ENCODE data around the gene TMEM250.
"Not testable (repeated sequence)": the region's sequence is repeated elsewhere in the genome, so short reads cannot be mapped to it uniquely, and the experiment has no call there.

TMEM250 gene

DNA sequence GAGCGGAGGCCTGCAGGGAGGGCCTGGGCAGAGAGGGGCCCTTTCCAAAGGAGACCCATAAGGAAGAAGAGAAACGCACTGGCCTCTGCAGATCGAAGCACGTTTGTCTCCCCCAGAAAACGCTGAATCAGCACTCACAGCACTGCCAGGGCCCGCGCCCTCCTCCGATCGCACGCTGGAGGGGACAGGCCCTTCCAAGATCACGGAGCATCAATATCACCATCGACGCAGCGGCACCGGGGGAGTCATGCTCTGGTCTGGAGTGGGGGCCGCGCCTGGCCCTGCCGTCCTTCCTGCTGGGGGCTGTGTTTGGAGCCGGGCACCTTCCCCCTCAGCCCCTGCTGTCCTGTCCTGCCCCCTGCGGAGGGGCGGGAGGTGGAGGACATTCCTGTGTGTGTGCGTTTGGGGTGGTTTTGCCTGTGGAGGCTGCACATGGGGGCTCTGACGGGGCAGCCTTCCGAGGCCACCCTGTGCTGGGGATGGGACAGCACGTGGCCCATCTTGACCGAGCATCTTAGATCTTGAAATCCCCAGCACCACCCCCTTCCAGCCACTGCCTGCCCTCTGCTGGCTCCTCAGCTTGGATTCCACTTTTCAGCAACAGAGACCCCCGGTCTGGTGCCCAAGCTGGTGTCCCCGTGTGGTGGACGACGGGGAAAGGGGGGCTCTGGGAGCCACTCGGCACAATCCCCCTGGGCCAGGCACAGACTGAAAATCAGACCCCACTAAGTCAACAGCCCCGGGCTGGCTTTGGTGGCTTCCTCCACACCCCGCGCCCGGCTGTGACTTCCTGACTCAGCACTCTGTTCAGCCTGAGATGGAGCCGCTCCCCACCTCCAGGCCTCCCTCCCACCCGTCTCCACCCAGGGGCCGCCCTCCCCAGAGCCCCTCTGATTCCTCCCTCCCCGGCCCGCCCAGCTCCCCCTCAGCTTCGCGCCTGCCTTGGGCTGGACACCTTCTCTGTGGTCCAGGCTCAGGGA is 8.3 kb downstream of the TMEM250 start:
- peak; percentile 27 for DNase-seq

DNA sequence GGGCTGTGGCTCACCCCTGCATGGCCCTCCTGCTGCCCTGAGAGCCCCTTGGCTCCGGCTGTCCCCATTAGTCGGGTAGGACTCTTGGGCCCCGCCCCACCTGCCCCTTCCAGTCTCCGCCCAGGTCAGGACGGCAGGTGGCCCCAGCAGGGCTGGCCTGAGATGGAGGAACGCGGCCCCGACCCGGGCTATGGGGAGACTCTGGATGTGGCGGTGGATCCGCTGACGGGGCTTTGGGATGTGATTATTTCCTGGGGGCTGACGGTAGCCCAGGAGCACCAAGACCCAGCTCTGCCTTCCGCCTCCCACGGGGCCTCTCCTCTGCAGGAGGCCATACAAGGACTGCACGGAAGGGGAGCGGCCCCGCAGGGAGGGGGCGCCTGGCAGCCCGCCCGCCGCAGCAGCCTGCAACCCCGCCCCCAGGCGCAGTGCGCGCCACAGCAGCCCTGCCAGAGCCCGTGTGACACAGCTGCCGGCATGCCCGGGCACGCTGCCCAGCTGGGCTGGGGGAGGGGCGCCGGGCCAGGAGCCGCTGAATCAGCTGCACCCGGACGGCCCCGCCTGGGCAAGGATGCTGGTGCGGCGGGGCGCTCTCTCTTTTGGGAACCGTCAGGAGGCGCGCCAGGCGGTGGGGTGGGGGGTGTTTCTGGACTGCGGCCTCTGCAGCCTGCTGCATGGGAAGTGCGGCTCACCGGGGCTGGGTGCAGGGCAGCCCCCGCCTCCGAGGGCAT is 9.2 kb downstream of the TMEM250 start:
- DNase-seq, result peak; percentile 93

DNA sequence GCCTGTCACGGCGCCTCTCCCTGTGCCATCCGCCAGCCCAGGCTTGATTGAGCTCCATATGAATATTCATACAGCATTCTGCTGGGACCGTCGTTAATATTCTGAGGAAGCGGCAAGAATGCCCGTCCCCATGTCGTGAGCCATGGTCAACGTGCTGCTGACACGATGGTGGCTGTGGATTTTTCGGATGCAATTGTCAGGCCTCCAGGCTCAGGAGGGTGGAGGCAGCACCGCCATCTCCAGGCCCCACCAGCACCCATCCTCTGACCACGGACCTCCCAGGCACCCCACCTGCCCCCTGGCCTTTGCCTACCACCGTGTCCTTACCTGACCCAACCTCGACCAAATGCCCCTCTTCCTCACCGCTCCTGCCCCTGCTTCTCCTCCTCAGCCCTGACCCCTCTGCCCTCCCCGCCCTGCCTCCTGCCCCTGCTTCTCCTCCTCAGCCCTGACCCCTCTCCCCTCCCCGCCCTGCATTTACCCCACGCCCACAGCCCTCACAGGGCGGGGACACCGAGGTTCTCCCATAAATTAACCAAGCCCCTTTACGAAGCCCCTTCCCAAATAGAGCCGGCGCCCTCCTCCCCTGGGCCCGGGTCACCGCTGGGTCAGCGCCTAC is 9.9 kb downstream of the TMEM250 start:
- DNase-seq, result no peak

DNA sequence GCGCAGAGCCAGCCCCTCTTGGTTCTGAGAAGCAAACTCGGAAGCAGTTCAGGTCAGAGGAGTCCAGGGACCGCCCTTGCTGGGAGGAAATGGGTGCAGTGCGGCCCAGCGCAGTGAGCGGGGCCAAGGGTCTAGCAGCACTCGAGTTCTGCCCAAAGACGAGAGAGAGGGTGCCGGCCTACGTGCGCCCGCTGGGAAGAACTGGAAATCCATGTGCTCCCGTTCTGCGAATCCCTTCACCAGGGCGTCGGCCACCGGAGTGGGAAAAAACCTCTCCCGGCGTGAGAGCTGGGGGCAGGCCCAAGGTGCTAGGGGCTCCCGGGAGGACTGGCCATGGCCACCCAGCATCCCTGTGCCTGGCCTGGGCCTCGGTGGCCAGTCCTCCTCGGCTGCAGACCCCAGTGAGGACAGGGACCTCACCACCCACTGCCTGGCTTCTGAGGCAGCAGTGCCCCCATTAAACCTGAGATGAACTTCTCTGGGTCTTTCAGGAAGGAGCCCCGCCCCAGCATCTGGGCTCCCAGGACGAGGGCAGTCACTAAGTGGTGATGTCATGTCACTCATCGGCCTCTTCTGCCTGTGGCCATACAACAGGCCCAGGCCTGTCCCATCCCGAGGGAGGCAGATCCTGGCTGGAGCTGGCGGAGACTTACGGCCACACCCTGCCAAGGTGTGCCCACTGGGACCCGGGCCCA is 10.6 kb downstream of the TMEM250 start:
- DNase-seq, result no peak

DNA sequence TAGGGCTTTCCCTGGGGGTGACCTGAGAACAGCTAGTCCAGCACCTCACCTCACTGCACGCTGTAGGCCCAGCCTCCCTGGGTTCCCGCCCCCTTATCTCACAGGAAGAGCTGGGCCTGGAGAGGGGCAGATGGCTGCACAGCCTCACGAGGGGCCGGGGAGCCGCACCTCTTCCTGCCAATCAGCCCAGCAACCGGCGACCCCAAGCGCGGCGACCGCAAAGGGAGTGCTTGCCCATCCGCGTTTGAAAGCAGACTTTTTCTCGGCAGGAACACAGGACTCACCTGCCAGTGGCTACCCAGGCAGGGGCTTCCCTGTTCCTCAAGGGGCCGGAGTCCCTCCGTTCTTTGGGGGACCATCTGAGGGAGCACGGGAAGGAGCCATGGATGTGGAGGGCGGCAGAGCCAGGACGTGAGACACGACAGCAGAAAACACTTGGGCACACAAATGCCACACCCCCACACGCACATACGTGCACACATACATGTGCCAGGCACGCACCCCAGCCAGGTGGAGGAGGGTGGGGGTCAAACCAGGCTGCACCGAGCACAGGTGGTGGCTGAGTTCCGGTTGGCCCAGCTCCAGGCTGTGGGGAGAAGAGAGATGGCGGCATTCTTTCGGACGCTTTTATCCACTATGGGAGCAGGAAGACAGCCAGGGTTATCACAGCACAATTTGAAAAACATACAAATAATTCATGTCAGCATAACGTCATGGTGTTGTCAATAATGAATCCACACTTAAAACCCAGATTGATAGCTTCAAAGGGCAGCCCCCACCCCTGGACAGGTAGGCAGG is 11.3 kb downstream of the TMEM250 start:
- DNase-seq, result no peak

DNA sequence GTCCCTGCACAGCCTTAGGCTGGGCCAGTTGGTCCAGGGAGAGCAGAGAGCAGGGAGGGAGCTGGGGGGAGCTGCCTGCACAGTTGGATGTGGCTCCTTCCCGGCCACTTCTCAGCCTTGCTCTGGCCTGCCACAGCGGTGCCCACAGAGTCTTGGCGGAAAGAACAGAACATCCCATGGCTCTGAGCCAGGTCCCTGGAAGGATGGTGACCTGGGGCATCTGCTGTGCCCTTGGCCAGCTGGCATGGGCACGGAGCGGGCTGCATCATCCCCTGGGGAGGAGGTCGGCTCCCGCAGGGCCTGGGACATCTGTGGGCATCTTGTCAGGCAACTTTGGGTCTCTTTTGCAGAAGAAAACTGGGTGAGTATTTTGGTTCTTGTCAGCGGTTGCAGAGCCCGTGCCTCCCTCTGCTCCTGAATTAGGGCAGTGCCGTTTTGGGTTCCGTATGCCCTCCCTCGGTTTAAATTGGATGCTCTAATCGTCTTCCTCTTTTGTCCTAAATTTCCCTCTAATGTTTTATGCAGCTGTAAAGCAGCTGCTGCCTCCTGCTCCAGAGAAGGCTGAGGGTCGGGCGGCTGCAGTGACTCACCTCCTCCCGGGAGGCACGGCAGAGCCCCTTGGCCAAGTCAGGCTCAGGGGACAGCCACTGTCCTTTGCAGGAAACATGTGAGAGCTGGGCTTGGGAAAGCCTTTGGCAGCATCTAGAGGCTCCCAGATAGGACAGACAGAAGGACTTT is 13.1 kb downstream of the TMEM250 start:
- DNase-seq, result no peak

DNA sequence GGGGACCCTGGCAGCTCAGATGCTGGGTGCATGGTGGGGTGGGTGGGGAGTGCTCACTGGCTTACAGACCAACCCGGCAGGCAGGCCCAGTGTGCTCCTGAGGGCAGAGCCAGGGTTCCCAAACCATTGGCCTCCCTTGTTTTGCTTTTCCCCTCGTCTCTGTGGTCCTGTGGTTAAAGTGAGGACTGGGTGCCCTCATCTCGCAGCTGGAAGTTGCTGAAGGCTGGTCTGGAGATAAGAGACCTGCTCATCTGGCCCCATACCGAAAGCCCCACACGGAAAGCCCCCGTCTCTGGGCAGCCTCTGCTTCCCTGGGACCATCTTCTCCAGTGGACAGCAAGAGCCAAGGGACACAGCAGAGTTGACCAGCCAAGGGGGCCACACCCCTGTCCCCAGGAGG is 13.8 kb downstream of the TMEM250 start:
- no peak for DNase-seq

DNA sequence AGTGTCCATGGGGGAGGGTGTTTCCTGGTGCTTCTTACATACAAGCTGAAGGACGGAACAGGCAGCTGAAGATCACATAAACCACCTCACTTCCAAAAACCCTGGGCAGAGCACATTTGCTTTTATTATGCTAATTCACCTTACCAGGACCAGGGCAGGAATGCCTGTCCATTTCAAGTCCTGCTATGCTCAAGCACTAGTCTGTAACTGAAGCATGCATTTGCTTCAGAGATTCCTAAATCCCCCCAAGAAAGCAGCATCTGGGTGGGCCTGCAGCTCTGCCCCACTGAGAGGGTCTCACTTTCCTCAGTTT is 14.2 kb downstream of the TMEM250 start:
- DNase-seq, result no peak

DNA sequence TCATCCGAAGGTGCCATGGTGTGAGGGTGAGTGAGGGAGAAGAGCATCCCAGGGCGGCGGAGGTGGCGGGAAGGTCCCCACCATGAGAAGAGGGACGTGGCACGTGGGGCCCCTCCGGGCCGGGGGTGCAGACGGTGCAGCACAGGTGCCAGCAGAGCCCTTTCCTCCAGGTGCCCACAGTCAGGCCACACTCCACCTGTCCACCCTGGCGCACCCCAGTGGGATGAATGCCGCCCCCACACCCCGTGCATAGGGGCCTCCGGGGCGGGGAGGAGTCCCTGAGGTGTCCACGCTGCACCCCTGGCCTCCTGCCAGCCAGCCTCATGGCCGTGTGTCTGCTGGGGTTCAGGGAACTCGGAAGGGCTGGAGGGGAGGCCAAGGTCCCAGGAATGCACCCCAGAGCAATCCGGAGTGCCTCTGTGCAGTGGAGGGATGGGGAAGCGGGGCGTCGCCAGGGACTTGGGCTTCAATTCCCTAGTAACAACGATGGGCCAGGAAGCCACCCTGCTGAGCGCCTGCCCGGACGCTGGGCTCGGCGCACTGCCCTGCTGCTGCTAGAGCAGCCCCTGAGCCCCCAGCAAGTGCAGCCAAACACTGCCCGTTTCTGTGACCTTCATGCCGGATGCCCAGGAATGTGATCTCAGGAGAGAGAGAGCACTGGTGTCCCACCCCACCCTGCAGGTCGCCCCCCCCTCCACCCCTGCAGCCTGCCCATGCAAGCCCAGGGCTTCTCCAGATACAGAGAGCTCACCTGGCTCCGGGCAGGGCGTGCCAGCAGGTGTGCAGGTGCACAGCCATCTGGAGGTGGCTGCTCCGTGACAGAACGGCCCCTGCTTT is 14.8 kb downstream of the TMEM250 start:
- no peak for DNase-seq

DNA sequence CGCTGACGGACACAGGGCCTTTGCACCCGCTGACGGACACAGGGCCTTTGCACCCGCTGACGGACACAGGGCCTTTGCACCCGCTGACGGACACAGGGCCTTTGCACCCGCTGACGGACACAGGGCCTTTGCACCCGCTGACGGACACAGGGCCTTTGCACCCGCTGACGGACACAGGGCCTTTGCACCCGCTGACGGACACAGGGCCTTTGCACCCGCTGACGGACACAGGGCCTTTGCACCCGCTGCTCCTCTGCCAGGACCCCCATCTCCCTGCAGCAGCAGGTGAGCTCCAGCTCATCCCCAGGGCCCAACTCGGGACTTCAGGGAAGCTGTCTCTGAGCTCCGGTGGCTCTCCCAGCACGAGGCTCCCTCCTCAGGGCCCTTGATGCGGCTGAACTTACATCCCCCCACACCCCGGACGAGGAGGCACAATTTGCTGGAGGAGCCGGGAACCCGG is 17.0 kb downstream of the TMEM250 start:
- DNase-seq, result not testable (repeated sequence)

DNA sequence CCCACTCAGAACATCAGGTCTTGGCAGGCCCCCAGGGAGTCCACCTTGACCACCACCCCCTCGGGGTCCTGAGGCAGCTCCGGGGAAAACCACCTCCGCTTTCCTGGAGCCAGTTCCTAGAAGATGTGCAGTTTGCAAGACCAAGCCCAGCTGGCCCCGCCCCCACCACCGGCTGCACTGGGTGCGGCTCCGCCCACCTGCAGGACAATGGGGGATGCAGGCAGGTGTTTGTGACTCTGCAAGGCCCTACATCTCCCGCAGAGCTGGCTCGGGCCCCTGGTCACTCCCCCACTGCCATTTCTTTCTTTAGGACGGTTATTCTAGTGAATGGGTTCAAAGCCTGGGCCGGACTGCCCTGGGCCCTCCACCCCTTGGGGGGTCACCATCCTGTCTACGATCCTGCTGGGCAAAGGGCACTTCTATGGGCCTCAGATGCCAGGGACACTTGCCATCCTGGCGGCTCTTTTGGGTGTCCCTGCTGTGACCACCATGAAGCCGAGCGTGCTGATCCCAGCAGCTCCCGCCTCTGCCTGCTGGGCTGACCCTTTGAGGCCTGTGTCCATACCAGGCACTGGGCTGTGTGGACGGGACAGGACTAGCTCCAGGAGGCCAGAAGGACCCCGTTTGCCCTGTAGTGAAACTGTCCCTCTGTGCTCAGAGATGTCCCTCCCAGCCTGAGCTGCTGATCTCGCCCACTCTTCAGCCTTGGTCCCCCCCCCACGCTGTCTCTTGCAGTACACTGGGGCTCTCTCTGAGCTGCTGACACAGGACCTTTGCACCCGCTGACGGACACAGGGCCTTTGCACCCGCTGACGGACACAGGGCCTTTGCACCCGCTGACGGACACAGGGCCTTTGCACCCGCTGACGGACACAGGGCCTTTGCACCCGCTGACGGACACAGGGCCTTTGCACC is 17.7 kb downstream of the TMEM250 start:
- DNase-seq, result no peak

DNA sequence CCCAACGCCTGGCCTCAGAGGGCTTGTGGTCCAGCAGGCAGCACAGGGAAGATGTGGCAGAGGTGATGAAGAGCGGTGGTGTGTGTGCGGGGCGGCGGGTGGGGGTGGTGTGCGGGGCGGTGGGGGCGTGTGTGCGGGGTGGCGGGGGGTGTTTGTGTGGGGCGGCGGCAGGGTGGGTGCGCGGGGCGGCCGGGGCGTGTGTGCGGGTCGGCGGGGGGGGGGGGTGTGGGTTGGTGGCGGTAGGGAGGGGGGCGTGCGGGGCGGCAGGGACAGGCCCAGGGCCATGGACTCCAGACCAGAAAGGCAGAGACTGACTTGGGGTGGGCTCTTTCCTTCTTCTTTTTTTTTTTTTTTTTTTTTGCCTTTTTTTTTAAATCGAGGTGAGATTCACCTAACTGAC is 19.1 kb downstream of the TMEM250 start:
- no peak for DNase-seq

DNA sequence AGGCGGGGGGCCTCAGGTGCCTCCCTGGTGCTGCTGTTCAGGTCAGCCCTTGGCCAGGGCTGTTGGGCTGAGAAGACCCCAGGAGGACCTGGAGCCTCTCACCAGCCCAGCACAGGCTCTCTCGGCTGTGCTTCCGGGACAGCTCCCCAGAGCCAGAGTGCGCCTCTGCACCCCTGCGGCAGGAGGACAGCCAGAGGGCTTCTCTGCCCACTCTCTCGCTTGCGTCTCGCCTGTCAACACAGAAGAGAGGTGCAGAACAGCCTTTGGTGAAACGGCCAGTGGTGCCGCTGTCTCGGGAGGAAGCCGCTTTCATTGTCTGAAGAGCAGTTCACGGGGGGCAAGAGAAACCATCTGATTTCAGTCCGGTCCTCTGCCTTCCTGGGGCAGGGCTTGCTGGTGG is 19.8 kb downstream of the TMEM250 start:
- no peak for DNase-seq

DNA sequence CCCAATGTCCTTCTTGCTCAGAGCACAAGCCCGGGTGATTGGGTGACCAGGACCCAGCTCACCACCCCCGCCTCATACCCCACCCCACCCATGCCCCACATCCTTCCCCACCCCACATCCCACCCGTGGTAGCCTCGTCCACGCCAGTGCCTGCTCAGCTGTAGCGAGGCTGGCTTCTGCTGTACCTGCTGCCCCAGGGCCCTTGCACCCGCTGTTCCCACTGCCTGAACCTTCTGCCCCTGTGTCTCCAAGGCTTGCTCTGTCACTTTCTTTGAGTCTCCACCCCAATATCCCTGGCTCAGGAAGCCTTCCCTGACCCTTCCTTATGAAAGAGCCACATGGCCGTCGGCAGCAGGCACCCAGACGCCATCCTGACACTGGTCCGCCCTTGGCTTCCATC is 20.5 kb downstream of the TMEM250 start:
- no peak for DNase-seq

DNA sequence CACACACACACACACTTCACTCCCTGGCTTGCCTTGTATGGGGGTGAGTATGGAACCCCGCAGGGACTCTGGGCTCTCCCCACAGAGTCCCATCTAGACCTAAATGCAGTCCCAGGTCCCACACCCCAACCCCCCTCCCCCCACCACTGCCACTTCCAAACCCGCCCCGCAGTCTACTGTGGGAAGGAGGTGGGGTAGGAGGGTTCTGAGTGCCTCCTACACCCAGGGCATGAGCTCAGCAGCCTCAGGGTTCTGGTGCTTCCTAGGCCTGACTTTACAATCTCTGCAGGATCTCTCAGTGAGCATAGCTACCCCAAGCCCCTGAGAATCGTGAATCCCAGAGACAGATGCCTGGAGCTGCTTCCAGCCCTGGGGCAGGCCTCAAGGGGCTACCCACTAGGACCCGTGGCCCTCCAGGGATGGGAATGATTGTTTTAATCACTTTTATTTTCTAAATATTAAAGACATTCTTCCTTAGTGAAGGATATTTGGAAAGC is 22.1 kb downstream of the TMEM250 start:
- no peak for DNase-seq

DNA sequence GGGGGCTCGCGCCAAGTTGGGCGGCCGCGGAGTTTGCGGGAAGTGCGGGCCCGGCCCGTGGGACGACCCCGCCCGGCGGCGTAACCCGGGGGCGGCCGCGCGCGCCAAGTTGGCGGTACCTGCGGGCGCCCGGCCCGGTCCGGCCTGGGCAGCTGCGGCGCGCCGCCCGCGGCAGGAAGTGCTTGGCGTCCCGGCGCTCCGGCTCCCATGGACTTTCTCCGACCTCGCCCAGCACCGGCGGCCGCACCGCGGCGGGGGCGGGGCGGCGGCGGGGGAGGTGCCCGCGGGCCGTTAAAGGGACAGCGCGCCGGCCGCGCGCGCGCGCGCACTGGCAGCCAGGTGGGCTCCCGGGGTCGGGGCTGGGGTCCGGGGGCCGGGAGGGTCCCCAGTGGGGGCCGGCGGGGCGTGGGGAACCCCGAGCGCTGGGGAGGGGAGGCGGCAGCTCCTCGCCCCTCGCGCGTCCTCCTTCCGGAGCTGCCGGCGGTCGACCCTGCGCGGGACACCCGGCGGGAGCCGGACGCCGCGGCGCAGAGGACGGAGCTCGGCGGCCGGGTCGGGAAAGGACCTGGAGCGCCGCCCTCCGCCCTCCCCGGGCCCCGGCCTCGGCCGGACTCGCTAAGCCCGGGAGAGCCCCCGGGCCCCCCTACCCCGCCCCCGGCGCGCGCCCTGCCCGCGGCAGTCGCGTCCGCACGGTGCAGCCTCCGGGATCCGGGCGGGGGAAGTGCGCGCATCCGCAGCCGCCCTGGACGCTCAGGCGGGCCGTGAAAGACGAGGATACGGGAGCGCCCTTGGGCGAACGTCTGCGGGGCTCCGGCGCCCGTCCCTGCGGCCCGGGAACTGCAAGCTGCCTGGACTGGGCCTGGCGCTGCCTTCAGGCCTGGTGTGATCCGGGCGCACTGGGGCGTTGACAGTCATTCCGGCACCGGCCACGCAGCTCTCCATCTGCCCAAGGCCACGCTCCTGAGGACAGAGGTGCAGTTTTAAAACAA is 23.3 kb downstream of the TMEM250 start, which contains the start of gene NACC2:
TSS of gene NACC2 (minus strand) at position 220 of the 989 bp plus-strand sequence. CDS start 44,768 bp downstream, outside the sequence.
- DNase-seq, result peak; percentile 25

DNA sequence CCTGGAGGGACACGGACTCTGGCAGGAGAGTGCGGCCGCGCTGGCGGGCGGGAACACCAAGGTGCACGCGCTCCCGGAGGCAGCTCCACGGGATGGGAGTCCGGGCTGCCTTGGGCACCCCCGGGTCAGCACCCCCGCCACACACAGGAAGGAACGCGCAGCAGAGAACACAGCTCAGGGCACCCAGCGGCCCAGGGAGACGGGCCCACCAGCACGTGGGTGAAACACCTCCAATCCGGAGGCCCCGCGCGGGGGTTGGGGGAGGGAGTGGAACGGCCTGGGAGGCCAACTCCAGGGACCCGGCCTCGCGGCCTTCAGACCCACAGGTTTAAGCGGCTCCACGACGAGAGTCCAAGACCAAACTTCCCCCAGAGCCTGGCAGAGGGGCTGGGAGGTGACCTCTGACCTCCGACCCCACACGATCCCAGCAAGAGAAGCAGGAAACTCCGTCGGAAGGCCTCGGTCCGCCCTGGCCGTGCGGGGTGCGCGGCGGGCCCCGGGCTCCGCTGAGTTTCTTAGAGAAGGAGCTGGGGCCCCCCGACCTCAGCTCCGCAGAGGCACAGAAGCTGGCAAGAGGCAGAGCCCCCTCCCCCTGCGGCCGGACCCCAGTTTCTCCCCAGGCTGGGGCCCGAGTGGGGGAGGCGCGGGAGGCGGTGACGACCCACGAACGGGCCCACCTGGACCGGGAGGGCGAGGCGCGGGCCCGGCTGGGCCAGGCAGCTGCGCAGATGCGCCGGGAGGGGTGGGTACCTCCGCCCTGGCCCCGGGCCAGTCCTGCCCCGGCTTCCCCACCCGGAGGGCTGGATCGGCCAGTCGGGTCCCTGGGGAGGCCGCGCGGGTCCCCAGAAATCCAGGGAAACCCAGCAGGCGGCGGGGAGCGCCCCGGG is 24.4 kb downstream of the TMEM250 start:
- DNase-seq, result peak; percentile 28
